IMR-90 (cell line): ENCODE data around the gene TMEM37. TPM values are rescaled to one million over a fixed set of nuclear protein-coding genes. Genes with fewer than 3 reads are reported as not detected.

Experiments used
- ATAC-seq: fragments of 200-7000 bp; cut with Tn5 transposase; 2 replicates; pipeline ENCODE4 v1.9.1; 2020; ENCODE audit warnings: low read depth, mild to moderate bottlenecking, moderate library complexity
- BruUV-seq: library from RNA; stranded (reverse); fragments of 400-500 nt; replicated peaks from 2 replicates; lab custom pipeline; 2021; lab: Mats Ljungman, UMichigan
- CTCF ChIA-PET: fragments of 300-600 bp; formaldehyde crosslinking; extraction: SDS; loops from one replicate; lab custom pipeline; 2021; ENCODE audit warnings: antibody characterized with exemption; lab: Yijun Ruan, JAX
- POLR2A ChIA-PET: fragments of 300-600 bp; sonication (Branson Sonifier 250); formaldehyde crosslinking; loops from one replicate; lab custom pipeline; 2022; ENCODE audit warnings: antibody characterized with exemption; ENCODE audit not compliant: unreplicated experiment; lab: Charles Lee
- DNase-seq: peaks from one replicate; pipeline ENCODE4 v3.0.0; 2013
- H2AFZ ChIP-seq: replicated peaks from 2 replicates; pipeline ENCODE3; 2013; ENCODE audit warnings: low read length, mild to moderate bottlenecking; ENCODE audit not compliant: poor library complexity
- H2AK5ac ChIP-seq: 2 replicates; pipeline ENCODE4 v1.6.1; 2013; ENCODE audit warnings: low read depth, low read length, inconsistent platforms
- H2AK9ac ChIP-seq: replicated peaks from 2 replicates; pipeline ENCODE3; 2013; ENCODE audit warnings: mild to moderate bottlenecking, low read depth, low read length, moderate library complexity; ENCODE audit not compliant: poor library complexity
- H2BK120ac ChIP-seq: 2 replicates; pipeline ENCODE4 v1.6.1; 2013; ENCODE audit warnings: low read depth, low read length, inconsistent platforms
- H2BK15ac ChIP-seq: 3 replicates; pipeline ENCODE4 v1.6.1; 2013; ENCODE audit warnings: low read depth, low read length, inconsistent platforms
- H2BK20ac ChIP-seq: 2 replicates; pipeline ENCODE4 v1.6.1; 2013; ENCODE audit warnings: low read depth, mild to moderate bottlenecking, inconsistent platforms, low read length, moderate library complexity
- H2BK5ac ChIP-seq: 2 replicates; pipeline ENCODE4 v1.6.1; 2013; ENCODE audit warnings: mild to moderate bottlenecking, low read depth, low read length, inconsistent platforms; ENCODE audit not compliant: poor library complexity, severe bottlenecking
- H3K14ac ChIP-seq: replicated peaks from 2 replicates; pipeline ENCODE4 v1.6.1; 2013; ENCODE audit warnings: low read depth, low read length, inconsistent platforms
- H3K18ac ChIP-seq: 2 replicates; pipeline ENCODE4 v1.6.1; 2013; ENCODE audit warnings: low read depth, low read length, control low read depth
- H3K23ac ChIP-seq: 2 replicates; pipeline ENCODE4 v1.6.1; 2013; ENCODE audit warnings: low read depth, low read length, inconsistent platforms
- H3K27ac ChIP-seq: 2 replicates; pipeline ENCODE4 v1.5.1; 2013; ENCODE audit warnings: mild to moderate bottlenecking, control low read depth, low read length; ENCODE audit not compliant: insufficient read depth
- H3K27me3 ChIP-seq: 2 replicates; pipeline ENCODE4 v1.6.1; 2013; ENCODE audit warnings: low read length; ENCODE audit not compliant: control insufficient read depth, insufficient read depth
- H3K36me3 ChIP-seq: 2 replicates; pipeline ENCODE4 v1.6.1; 2013; ENCODE audit warnings: low read length, mixed read lengths; ENCODE audit not compliant: control insufficient read depth, insufficient read depth
- H3K4ac ChIP-seq: 2 replicates; pipeline ENCODE4 v1.6.1; 2013; ENCODE audit warnings: low read depth, low read length, inconsistent platforms
- H3K4me1 ChIP-seq: 2 replicates; pipeline ENCODE4 v1.6.1; 2013; ENCODE audit warnings: low read length, mixed read lengths; ENCODE audit not compliant: control insufficient read depth, insufficient read depth
- H3K4me2 ChIP-seq: 2 replicates; pipeline ENCODE4 v1.6.1; 2013; ENCODE audit warnings: low read depth, mild to moderate bottlenecking, control low read depth, low read length, moderate library complexity
- H3K4me3 ChIP-seq: 2 replicates; pipeline ENCODE4 v1.5.1; 2013; ENCODE audit warnings: low read depth, mild to moderate bottlenecking, control low read depth, low read length, moderate library complexity; ENCODE audit not compliant: insufficient read depth
- H3K56ac ChIP-seq: 2 replicates; pipeline ENCODE4 v1.6.1; 2013; ENCODE audit warnings: low read length, inconsistent platforms; ENCODE audit not compliant: insufficient read depth; ENCODE audit errors: extremely low read depth
- H3K79me1 ChIP-seq, 2 experiments: 2 replicates each; pipeline ENCODE4 v1.6.1; 2013; ENCODE audit warnings: low read length in 2 of 2, inconsistent platforms in 1 of 2, low read depth in 1 of 2
- H3K9ac ChIP-seq: 2 replicates; pipeline ENCODE4 v1.6.1; 2013; ENCODE audit warnings: low read depth, low read length, control low read depth
- H3K9me1 ChIP-seq: 2 replicates; pipeline ENCODE4 v1.6.1; 2013; ENCODE audit warnings: low read length, inconsistent platforms; ENCODE audit not compliant: insufficient read depth
- H3K9me3 ChIP-seq: 2 replicates; pipeline ENCODE4 v1.6.1; 2013; ENCODE audit warnings: low read length; ENCODE audit not compliant: control insufficient read depth, insufficient read depth
- H4K20me1 ChIP-seq: 2 replicates; pipeline ENCODE4 v1.6.1; 2013; ENCODE audit warnings: low read length, inconsistent platforms; ENCODE audit not compliant: insufficient read depth
- H4K5ac ChIP-seq: 2 replicates; pipeline ENCODE4 v1.6.1; 2013; ENCODE audit warnings: mild to moderate bottlenecking, low read depth, low read length, control low read depth
- H4K8ac ChIP-seq, 2 experiments: 2 replicates each; pipeline ENCODE4 v1.6.1; 2013; ENCODE audit warnings: low read depth in 2 of 2, low read length in 2 of 2, control low read depth in 1 of 2, inconsistent platforms in 1 of 2
- H4K91ac ChIP-seq: 2 replicates; pipeline ENCODE4 v1.6.1; 2013; ENCODE audit warnings: low read depth, low read length, inconsistent platforms; ENCODE audit not compliant: insufficient read depth
- BHLHE40 ChIP-seq: fragments of 150-350 bp; IDR thresholded peaks from 2 replicates; pipeline ENCODE4 v1.6.1; 2016; ENCODE audit warnings: mild to moderate bottlenecking, low read depth, low read length
- CHD1 ChIP-seq: IDR thresholded peaks from 2 replicates; pipeline ENCODE4 v1.6.1; 2012; ENCODE audit warnings: low read depth, low read length, improper control_type of control experiment
- CTCF ChIP-seq: conservative IDR thresholded peaks from 2 replicates; pipeline ENCODE4 v1.5.1; 2012; ENCODE audit warnings: mild to moderate bottlenecking, low read depth, low read length, improper control_type of control experiment
- MAZ ChIP-seq: IDR thresholded peaks from 2 replicates; pipeline ENCODE4 v1.6.1; 2012; ENCODE audit warnings: low read depth, mild to moderate bottlenecking, low read length, improper control_type of control experiment, moderate library complexity, borderline replicate concordance
- POLR2A ChIP-seq: IDR thresholded peaks from 2 replicates; pipeline ENCODE4 v1.6.1; 2012; ENCODE audit warnings: mild to moderate bottlenecking, low read depth, low read length
- SMC3 ChIP-seq: fragments of 150-350 bp; IDR thresholded peaks from 2 replicates; pipeline ENCODE4 v1.6.1; 2016; ENCODE audit warnings: low read depth, mild to moderate bottlenecking, antibody characterized with exemption, low read length, moderate library complexity
- WGBS, 2 experiments: methylation state at CpG; one replicate each; pipeline versions ENCODE4 v1.1.5 to v1.1.7; 2013; ENCODE audit warnings: missing lambda C conversion rate in 2 of 2; ENCODE audit not compliant: insufficient read length in 1 of 2; ENCODE audit errors: extremely low coverage in 2 of 2; 5-methylcytosine and 5-hydroxymethylcytosine counted together
- dilution Hi-C: fragments of 300-500 bp; cut with HindIII; formaldehyde crosslinking; loops from one replicate; pipeline ENCODE4 v1.14.3; 2018; ENCODE audit warnings: low sequenced_read_pairs; ENCODE audit not compliant: unreplicated experiment
- in situ Hi-C: fragments of 300-500 bp; cut with MboI; formaldehyde crosslinking; loops from 3 replicates; pipeline ENCODE4 v1.14.3; 2019; ENCODE audit warnings: low sequenced_read_pairs, inconsistent platforms, mixed read lengths
- intact Hi-C: fragments of 100-400 bp; cut with micrococcal nuclease; formaldehyde crosslinking; loops from 2 replicates; pipeline ENCODE4 v1.10.0; 2022
- polyA plus RNA-seq, 3 experiments: library from polyadenylated mRNA; depleted of rRNA; stranded (reverse); fragments of >200 nt; gene quantifications; 2 replicates each; pipeline ENCODE4 v1.2.3, GENCODE V29; 2012; ENCODE audit warnings: low replicate concordance in 1 of 3
- total RNA-seq: library from RNA; depleted of rRNA; stranded (reverse); fragments of >200 nt; gene quantifications from 2 replicates; pipeline ENCODE4 v1.2.3, GENCODE V29; 2012

Gene TMEM37
- total and polyA plus RNA-seq, 2 of the 4 experiments (the other 2 are of a cell fraction), result under 0.01 to 0.39 TPM

GRCh38 chr2:119475225-119475856 lies 43.7 kb downstream of the TMEM37 start:
- H3K18ac ChIP-seq, result no peak overlapping the region
- H2AFZ ChIP-seq, result no peak overlapping the region
- no peaks in the 10 kb centered on the region for H3K9me3 ChIP-seq
- no peak overlapping the region for H2AK5ac ChIP-seq
- H3K4me2 ChIP-seq, result no peak overlapping the region
- H3K4ac ChIP-seq, result no peak overlapping the region
- no peaks in the 10 kb centered on the region for H3K4me1 ChIP-seq
- no CpG with 5 or more reads among the region's 9 CpGs for WGBS, 2 experiments
- H3K27me3 ChIP-seq, result peaks cover 17% of the 10 kb centered on the region
- no peaks in the 10 kb centered on the region for H4K20me1 ChIP-seq
- ChIA-PET POLR2A (no interaction called here), CTCF (interaction anchor here (1.4 kb wide), 1 partner anchor 65 kb away, joined by 6 read pairs; no protein-coding TSS in a partner anchor)
- no peak for DNase-seq
- TF ChIP-seq CTCF (no peak), SMC3 (no peak), POLR2A (no peak), MAZ (no peak), BHLHE40 (no peak), CHD1 (no peak)
- BruUV-seq, result no TSS peak
- no peak overlapping the region for H2BK15ac ChIP-seq
- no peak overlapping the region for H4K8ac ChIP-seq
- intact Hi-C loops (loop anchor here (5.0 kb wide), 2 partner anchors 463 to 593 kb away; no protein-coding TSS in a partner anchor), in situ Hi-C loops (no loop called here), dilution Hi-C loops (no loop called here)
- no peak overlapping the region for H2BK120ac ChIP-seq
- no peak overlapping the region for H2BK20ac ChIP-seq
- H2AK9ac ChIP-seq, result no peak overlapping the region
- no peak overlapping the region for H4K91ac ChIP-seq
- H3K56ac ChIP-seq, result no peak overlapping the region
- no peak overlapping the region for H3K4me3 ChIP-seq
- no peak overlapping the region for H3K9ac ChIP-seq
- H2BK5ac ChIP-seq, result no peak overlapping the region
- no peak overlapping the region for H3K27ac ChIP-seq
- no peaks in the 10 kb centered on the region for H3K36me3 ChIP-seq
- no peaks in the 10 kb centered on the region for H3K9me1 ChIP-seq
- H3K23ac ChIP-seq, result no peak overlapping the region
- H3K14ac ChIP-seq, result no peak overlapping the region
- H4K5ac ChIP-seq, result no peak overlapping the region
- ATAC-seq, result no peak
- no peaks in the 10 kb centered on the region for H3K79me1 ChIP-seq
